ENCODE measurements around the gene C1QL4. TPM values are rescaled to one million over a fixed set of nuclear protein-coding genes. Genes with fewer than 3 reads are reported as not detected.

The C1QL4 gene
- polyA plus RNA-seq, 2 donors = not detected

DNA sequence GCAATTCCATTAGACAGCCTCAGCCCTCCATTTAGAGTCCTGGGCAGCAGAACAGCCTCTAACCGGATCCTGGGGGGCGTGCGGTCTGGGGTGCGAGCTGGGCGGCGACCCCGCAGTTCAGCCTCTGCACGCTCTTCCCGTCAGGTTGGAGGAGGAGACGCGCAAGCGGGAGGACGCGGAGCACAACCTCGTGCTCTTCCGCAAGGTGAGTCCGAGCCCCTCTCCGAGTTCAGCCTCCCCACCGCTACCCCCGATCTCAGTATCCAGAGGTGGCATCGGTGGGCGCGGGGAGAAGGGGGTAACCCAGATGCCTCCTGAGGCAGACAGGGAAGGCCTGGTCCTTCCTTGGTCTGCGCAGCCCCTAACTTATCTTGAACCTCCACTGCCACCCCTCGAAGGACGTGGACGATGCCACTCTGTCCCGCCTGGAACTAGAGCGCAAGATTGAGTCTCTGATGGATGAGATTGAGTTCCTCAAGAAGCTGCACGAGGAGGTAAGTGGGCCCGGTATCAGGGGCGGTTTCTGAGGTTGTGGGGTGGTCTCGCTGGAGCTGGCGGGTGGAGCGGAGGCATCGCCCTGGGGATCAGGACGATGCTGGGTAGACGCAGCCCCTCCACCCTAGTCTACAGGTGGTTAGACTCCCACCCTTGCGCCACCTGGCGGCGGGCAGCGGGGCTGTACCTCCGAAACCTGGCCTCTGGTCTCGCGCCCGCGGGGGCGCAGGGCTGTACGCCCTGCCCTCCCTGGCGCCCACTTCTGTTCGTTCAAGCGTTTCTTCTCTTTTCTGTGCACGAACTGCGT, 40.8 kb downstream of the C1QL4 start:
- Histone ChIP-seq H3K4me1 (ENCODE audit: control insufficient read depth in 2 of 2, insufficient read depth in 2 of 2, low read length in 1 of 2) (peaks cover 0 to 33% of the 10 kb centered on the region in 2 donors), H3K9me3 (ENCODE audit: control insufficient read depth in 2 of 2, insufficient read depth in 1 of 2, low read depth in 1 of 2, low read length in 1 of 2) (peaks cover 0 to 5% of the 10 kb centered on the region in 2 donors), H3K27ac (ENCODE audit: low read depth in 2 of 2, low read length in 1 of 2) (no peak overlapping the region), H3K4me3 (ENCODE audit: low read depth in 1 of 2, low read length in 2 of 2) (peak overlapping the region in 1 of 2 donors; percentile 2), H3K27me3 (ENCODE audit: control insufficient read depth in 1 of 2, insufficient read depth in 2 of 2, low read length in 2 of 2) (peaks cover 0 to 27% of the 10 kb centered on the region in 2 donors), H3K36me3 (ENCODE audit: control insufficient read depth in 2 of 2, insufficient read depth in 2 of 2, low read length in 1 of 2) (no peaks in the 10 kb centered on the region)
- 20 to 21% methylated on average over 49 to 54 of the region's 54 CpGs for WGBS, 2 donors

DNA sequence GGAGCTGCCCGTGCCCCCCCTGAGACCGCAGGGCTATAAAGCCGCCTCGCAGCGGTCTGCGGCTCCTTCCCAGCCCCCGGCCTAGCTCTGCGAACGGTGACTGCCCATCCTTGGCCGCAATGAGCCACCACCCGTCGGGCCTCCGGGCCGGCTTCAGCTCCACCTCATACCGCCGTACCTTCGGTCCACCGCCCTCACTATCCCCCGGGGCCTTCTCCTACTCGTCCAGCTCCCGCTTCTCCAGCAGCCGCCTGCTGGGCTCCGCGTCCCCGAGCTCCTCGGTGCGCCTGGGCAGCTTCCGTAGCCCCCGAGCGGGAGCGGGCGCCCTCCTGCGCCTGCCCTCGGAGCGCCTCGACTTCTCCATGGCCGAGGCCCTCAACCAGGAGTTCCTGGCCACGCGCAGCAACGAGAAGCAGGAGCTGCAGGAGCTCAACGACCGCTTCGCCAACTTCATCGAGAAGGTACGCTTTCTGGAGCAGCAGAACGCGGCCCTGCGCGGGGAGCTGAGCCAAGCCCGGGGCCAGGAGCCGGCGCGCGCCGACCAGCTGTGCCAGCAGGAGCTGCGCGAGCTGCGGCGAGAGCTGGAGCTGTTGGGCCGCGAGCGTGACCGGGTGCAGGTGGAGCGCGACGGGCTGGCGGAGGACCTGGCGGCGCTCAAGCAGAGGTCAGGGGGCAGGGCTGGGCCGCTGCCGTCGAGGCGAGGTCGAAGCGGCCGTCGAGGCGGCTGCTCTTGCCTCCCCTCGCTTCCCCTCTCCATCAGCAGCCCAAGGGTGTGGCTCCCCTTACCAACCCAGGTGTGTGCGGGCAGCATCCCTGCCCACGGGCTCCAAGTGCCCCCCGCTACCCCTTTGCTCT, 41.7 kb downstream of the C1QL4 start, which contains the start of gene PRPH:
Gene PRPH, plus strand, starts transcription at position 66 of the 855 bp plus-strand sequence. Its CDS starts 54 bp downstream, at position 120.
- H3K4me3 ChIP-seq (ENCODE audit: low read depth in 1 of 2, low read length in 2 of 2) = no peak within 1 kb of the TSS
- H3K36me3 ChIP-seq (ENCODE audit: control insufficient read depth in 2 of 2, insufficient read depth in 2 of 2, low read length in 1 of 2) = no peaks in the 10 kb centered on the region
- H3K4me1 ChIP-seq (ENCODE audit: control insufficient read depth in 2 of 2, insufficient read depth in 2 of 2, low read length in 1 of 2) = peaks cover 0 to 33% of the 10 kb centered on the region in 2 donors
- H3K27me3 ChIP-seq (ENCODE audit: control insufficient read depth in 1 of 2, insufficient read depth in 2 of 2, low read length in 2 of 2) = peaks cover 0 to 27% of the 10 kb centered on the region in 2 donors
- no peak within 1 kb of the TSS for H3K27ac ChIP-seq (ENCODE audit: low read depth in 2 of 2, low read length in 1 of 2)
- WGBS, 2 donors = 11 to 14% methylated on average over 73 to 82 of the region's 82 CpGs
- peaks cover 0 to 5% of the 10 kb centered on the region in 2 donors for H3K9me3 ChIP-seq (ENCODE audit: control insufficient read depth in 2 of 2, insufficient read depth in 1 of 2, low read depth in 1 of 2, low read length in 1 of 2)

DNA sequence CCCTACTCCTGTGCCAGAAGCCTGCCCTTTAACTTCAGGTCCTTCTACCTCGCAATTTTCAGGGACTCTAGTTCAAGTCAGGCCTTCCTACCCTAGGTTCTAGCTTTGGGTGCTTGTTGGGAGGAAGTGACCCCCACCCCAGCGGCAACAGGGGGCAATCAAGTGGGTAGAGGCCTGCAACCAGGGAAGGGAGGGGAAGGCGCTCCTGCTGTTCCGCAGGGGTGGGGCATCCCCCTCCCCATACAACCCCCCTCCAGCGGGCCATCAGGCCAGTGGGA, 42.2 kb downstream of the C1QL4 start:
- H3K27me3 ChIP-seq (ENCODE audit: control insufficient read depth in 1 of 2, insufficient read depth in 2 of 2, low read length in 2 of 2) = peaks cover 0 to 27% of the 10 kb centered on the region in 2 donors

DNA sequence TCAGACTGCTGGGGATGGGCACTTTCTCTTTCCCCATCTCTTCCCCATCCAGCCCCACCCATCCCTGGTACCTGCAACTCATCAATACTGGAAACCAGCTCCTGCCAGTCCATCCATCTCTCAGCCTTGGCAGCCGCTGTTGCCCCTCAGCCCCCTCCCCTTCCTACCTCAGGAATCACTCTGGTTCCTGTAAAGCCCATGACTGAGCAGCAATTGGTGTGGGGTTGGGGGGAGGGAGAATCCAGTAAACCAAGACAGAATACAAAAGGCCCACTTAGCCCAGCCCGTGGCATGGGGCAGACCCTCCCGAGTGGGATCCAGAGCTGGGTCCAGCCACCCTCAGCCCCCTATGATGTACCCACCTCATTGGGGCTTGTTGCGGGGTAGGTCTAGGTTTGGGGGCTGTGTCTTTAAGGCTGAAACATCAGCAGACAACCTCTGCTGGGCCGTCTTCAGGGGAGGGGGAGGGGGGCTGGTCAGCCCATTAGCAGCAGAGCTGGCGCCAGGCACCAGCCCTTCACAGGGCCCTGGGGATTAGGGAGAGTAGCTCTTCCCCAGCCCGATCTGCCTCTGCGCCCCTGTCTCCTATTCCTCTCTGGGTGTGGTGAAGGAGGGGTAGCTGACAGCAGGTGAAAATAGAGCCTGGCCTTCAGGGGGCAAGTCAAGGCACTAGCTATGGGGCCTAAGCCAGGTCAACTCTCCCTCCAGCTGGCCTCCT, 42.7 kb downstream of the C1QL4 start:
- Histone ChIP-seq H3K36me3 (ENCODE audit: control insufficient read depth in 2 of 2, insufficient read depth in 2 of 2, low read length in 1 of 2) (no peaks in the 10 kb centered on the region), H3K9me3 (ENCODE audit: control insufficient read depth in 2 of 2, insufficient read depth in 1 of 2, low read depth in 1 of 2, low read length in 1 of 2) (peaks cover 0 to 5% of the 10 kb centered on the region in 2 donors), H3K4me1 (ENCODE audit: control insufficient read depth in 2 of 2, insufficient read depth in 2 of 2, low read length in 1 of 2) (peaks cover 0 to 33% of the 10 kb centered on the region in 2 donors), H3K27me3 (ENCODE audit: control insufficient read depth in 1 of 2, insufficient read depth in 2 of 2, low read length in 2 of 2) (peaks cover 0 to 27% of the 10 kb centered on the region in 2 donors), H3K27ac (ENCODE audit: low read depth in 2 of 2, low read length in 1 of 2) (no peak overlapping the region), H3K4me3 (ENCODE audit: low read depth in 1 of 2, low read length in 2 of 2) (no peak overlapping the region)
- 78 to 83% methylated on average over 8 of the region's 8 CpGs for WGBS, 2 donors

More for the DNA sequence above, 42.2 kb downstream of the C1QL4 start:
- H3K4me1 ChIP-seq (ENCODE audit: control insufficient read depth in 2 of 2, insufficient read depth in 2 of 2, low read length in 1 of 2) = peaks cover 0 to 33% of the 10 kb centered on the region in 2 donors
- H3K9me3 ChIP-seq (ENCODE audit: control insufficient read depth in 2 of 2, insufficient read depth in 1 of 2, low read depth in 1 of 2, low read length in 1 of 2) = peaks cover 0 to 5% of the 10 kb centered on the region in 2 donors
- H3K4me3 ChIP-seq (ENCODE audit: low read depth in 1 of 2, low read length in 2 of 2) = no peak overlapping the region
- H3K36me3 ChIP-seq (ENCODE audit: control insufficient read depth in 2 of 2, insufficient read depth in 2 of 2, low read length in 1 of 2) = no peaks in the 10 kb centered on the region
- WGBS, 2 donors = 58 to 78% methylated on average over 4 to 5 of the region's 5 CpGs
- no peak overlapping the region for H3K27ac ChIP-seq (ENCODE audit: low read depth in 2 of 2, low read length in 1 of 2)

DNA sequence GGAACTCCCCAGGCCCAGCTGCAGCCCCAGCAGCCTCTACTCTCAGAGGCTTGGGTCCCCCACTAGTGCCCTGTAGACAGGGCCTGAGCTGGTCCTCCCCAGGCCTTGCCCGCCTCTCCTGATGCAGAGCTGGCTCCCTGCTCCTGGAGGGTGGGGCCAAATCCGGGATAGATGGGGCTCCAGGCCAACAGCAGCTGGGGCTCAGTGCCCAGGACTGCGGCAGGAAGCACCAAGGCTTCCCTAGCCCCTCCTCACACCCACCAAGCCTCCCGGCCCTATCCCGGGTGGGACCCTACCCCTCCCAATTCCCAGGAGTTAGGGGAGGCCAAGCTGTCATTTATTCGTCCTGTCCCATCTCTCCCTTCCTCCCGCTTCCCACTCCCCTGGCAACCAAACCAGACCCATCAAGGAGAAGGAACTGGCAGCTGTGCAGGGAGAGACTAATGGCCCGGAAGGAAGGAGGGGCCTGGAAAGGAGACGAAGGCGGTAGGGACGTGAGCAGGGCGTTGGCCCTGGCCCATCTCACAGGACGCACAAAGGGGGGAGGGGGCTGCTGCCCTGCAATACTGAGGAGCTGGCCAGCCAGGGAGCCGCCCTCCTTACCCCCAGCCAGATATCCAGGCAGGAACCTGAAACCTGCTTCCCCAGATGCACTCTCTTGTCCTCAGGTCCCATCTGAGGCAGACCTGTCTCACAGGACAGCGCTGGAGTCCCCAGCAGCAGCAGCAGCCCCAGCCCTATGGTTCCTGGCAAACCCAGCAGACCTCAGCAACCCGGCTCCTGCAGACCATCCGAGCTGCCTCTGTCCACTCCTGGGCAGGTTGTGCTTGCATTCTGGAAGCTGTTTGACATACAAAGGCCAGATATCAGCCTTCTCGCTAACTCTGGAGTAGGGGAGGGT, 43.7 kb downstream of the C1QL4 start:
- Histone ChIP-seq H3K36me3 (ENCODE audit: control insufficient read depth in 2 of 2, insufficient read depth in 2 of 2, low read length in 1 of 2) (no peaks in the 10 kb centered on the region), H3K27me3 (ENCODE audit: control insufficient read depth in 1 of 2, insufficient read depth in 2 of 2, low read length in 2 of 2) (peaks cover 0 to 26% of the 10 kb centered on the region in 2 donors)

DNA sequence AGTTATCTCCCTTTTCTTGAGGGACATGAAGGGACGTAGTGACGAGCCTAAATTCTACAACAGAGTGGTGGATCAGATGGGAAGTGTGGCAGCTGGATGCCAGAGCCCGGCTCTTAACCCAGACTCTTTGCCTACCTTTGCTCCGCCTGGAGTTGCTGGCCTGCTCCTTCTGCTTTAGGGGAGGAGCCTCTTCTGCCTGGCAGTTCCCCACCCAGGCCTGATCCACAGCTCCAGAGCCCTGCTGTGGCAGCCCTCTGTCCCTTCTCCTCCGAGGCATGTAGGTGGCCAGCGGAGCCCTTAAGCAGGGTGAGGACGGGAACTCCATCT, 44.3 kb downstream of the C1QL4 start:
- Histone ChIP-seq H3K36me3 (ENCODE audit: control insufficient read depth in 2 of 2, insufficient read depth in 2 of 2, low read length in 1 of 2) (no peaks in the 10 kb centered on the region), H3K9me3 (ENCODE audit: control insufficient read depth in 2 of 2, insufficient read depth in 1 of 2, low read depth in 1 of 2, low read length in 1 of 2) (peaks cover 0 to 5% of the 10 kb centered on the region in 2 donors), H3K4me3 (ENCODE audit: low read depth in 1 of 2, low read length in 2 of 2) (no peak overlapping the region), H3K27ac (ENCODE audit: low read depth in 2 of 2, low read length in 1 of 2) (no peak overlapping the region), H3K4me1 (ENCODE audit: control insufficient read depth in 2 of 2, insufficient read depth in 2 of 2, low read length in 1 of 2) (peaks cover 0 to 33% of the 10 kb centered on the region in 2 donors), H3K27me3 (ENCODE audit: control insufficient read depth in 1 of 2, insufficient read depth in 2 of 2, low read length in 2 of 2) (peaks cover 0 to 20% of the 10 kb centered on the region in 2 donors)
- WGBS, 2 donors = 48 to 54% methylated on average over 7 of the region's 7 CpGs

More for the DNA sequence above, 43.7 kb downstream of the C1QL4 start:
- Histone ChIP-seq H3K4me1 (ENCODE audit: control insufficient read depth in 2 of 2, insufficient read depth in 2 of 2, low read length in 1 of 2) (peaks cover 0 to 33% of the 10 kb centered on the region in 2 donors), H3K9me3 (ENCODE audit: control insufficient read depth in 2 of 2, insufficient read depth in 1 of 2, low read depth in 1 of 2, low read length in 1 of 2) (peaks cover 0 to 5% of the 10 kb centered on the region in 2 donors), H3K27ac (ENCODE audit: low read depth in 2 of 2, low read length in 1 of 2) (no peak overlapping the region), H3K4me3 (ENCODE audit: low read depth in 1 of 2, low read length in 2 of 2) (no peak overlapping the region)
- 26 to 30% methylated on average over 18 of the region's 18 CpGs for WGBS, 2 donors

DNA sequence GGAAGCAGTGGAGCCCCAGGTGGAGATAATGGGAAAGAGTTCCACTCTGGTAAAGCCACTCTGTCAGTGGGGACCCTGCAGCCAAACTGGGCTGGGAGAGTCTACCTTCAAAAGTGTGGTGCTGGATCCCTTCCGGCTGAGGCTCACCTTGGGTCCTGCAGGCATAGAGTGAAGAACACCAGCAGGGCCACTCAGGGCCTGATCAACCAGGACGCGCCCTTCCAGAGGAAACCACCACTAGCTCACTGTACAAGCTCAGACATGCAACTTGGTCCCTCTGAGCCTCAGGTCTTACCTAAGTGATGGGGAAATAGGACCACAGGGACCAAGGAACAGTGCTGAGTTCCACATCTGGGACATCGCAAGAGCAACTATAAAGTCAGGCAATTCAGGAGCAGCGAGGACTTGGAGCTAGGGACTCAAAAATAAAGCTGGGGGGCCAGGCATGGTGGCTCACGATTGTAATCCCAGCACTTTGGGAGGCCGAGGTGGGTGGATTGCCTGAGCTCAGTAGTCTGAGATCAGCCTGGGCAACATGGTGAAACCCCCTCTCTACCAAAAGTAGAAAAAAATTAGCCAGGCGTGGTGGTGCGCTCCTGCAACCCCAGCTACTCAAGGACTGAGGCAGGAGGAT, 47.9 kb downstream of the C1QL4 start:
- WGBS, 2 donors = 79 to 81% methylated on average over 8 to 9 of the region's 9 CpGs
- H3K27ac ChIP-seq (ENCODE audit: low read depth in 2 of 2, low read length in 1 of 2) = no peak overlapping the region
- peaks cover 0 to 10% of the 10 kb centered on the region in 2 donors for H3K4me1 ChIP-seq (ENCODE audit: control insufficient read depth in 2 of 2, insufficient read depth in 2 of 2, low read length in 1 of 2)
- H3K27me3 ChIP-seq (ENCODE audit: control insufficient read depth in 1 of 2, insufficient read depth in 2 of 2, low read length in 2 of 2) = peaks cover 0 to 3% of the 10 kb centered on the region in 2 donors
- no peaks in the 10 kb centered on the region for H3K36me3 ChIP-seq (ENCODE audit: control insufficient read depth in 2 of 2, insufficient read depth in 2 of 2, low read length in 1 of 2)
- no peaks in the 10 kb centered on the region for H3K9me3 ChIP-seq (ENCODE audit: control insufficient read depth in 2 of 2, insufficient read depth in 1 of 2, low read depth in 1 of 2, low read length in 1 of 2)
- H3K4me3 ChIP-seq (ENCODE audit: low read depth in 1 of 2, low read length in 2 of 2) = no peak overlapping the region

DNA sequence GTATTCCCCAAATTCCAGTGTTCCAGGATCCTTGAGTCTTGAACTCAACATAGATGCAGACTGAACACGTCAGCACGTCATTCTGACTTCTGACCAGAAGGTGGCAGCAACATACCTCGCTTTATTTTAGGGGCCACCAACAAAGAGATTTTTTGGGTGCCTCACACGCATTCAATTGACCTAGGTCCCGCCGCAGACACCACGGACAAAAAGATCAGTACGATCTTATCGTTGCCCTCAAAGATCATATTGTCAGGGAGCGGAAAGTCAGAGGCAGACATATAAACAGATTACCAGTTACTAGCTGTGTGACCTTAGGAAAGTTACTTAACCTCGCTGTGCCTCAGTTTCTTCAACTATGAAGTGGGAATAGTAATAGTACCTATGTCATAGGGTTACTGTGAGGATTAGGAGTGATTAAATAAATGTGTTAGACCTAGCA, 48.6 kb downstream of the C1QL4 start:
- Histone ChIP-seq H3K4me3 (ENCODE audit: low read depth in 1 of 2, low read length in 2 of 2) (no peak overlapping the region), H3K9me3 (ENCODE audit: control insufficient read depth in 2 of 2, insufficient read depth in 1 of 2, low read depth in 1 of 2, low read length in 1 of 2) (no peaks in the 10 kb centered on the region), H3K36me3 (ENCODE audit: control insufficient read depth in 2 of 2, insufficient read depth in 2 of 2, low read length in 1 of 2) (no peaks in the 10 kb centered on the region), H3K27me3 (ENCODE audit: control insufficient read depth in 1 of 2, insufficient read depth in 2 of 2, low read length in 2 of 2) (peaks cover 0 to 3% of the 10 kb centered on the region in 2 donors), H3K4me1 (ENCODE audit: control insufficient read depth in 2 of 2, insufficient read depth in 2 of 2, low read length in 1 of 2) (peaks cover 0 to 7% of the 10 kb centered on the region in 2 donors), H3K27ac (ENCODE audit: low read depth in 2 of 2, low read length in 1 of 2) (no peak overlapping the region)
- 11% methylated on average over 11 of the region's 11 CpGs for WGBS, 2 donors
